SK-N-SH treated with all-trans-retinoic acid at 6 μM for 48 hours (cell line): ENCODE measurements around the gene SPON1.
A peak's percentile ranks its signal among the peaks of the same experiment; 100 is the strongest.
"Not testable (repeated sequence)": the region's sequence is repeated elsewhere in the genome, so short reads cannot be mapped to it uniquely, and the experiment has no call there.

ENCODE experiments used
- ATAC-seq: fragments of 200-7000 bp; cut with Tn5 transposase; 3 replicates; pipeline ENCODE4 v1.9.1; 2020; ENCODE audit warnings: mild to moderate bottlenecking, moderate library complexity
- ARNTL ChIP-seq: fragments of 450-650 bp; formaldehyde crosslinking; IDR thresholded peaks from 2 replicates; pipeline ENCODE4 v1.5.0; 2020; ENCODE audit warnings: low read depth, mild to moderate bottlenecking, moderate library complexity, borderline replicate concordance
- BACH2 ChIP-seq: fragments of 250-450 bp; sonication (Bioruptor Pico); IDR thresholded peaks from 2 replicates; pipeline ENCODE4 v1.9.0; 2021; ENCODE audit warnings: mild to moderate bottlenecking, borderline replicate concordance
- CREB5 ChIP-seq: fragments of 250-450 bp; sonication (Bioruptor Pico); IDR thresholded peaks from 2 replicates; pipeline ENCODE4 v1.5.1; 2020; ENCODE audit warnings: low read depth, mild to moderate bottlenecking, moderate library complexity
- CSRNP3 ChIP-seq: fragments of 250-450 bp; sonication (Bioruptor Pico); IDR thresholded peaks from 2 replicates; pipeline ENCODE4 v1.5.1; 2021; ENCODE audit warnings: mild to moderate bottlenecking, moderate library complexity
- ESRRG ChIP-seq: fragments of 250-450 bp; sonication (Bioruptor Pico); IDR thresholded peaks from 2 replicates; pipeline ENCODE4 v1.6.1; 2021; ENCODE audit warnings: mild to moderate bottlenecking
- GLIS3 ChIP-seq: fragments of 250-450 bp; sonication (Bioruptor Pico); IDR thresholded peaks from 2 replicates; pipeline ENCODE4 v1.5.0; 2020; ENCODE audit warnings: mild to moderate bottlenecking, moderate library complexity
- ISL1 ChIP-seq: fragments of 250-450 bp; sonication (Bioruptor Pico); IDR thresholded peaks from 2 replicates; pipeline ENCODE4 v2.1.2; 2022; ENCODE audit warnings: mild to moderate bottlenecking, moderate library complexity
- OSR1 ChIP-seq: fragments of 250-450 bp; sonication (Bioruptor Pico); IDR thresholded peaks from 2 replicates; pipeline ENCODE4 v1.8.0; 2022; ENCODE audit warnings: moderate library complexity, mild to moderate bottlenecking, inconsistent platforms
- PATZ1 ChIP-seq: fragments of 250-450 bp; sonication (Bioruptor Pico); IDR thresholded peaks from 2 replicates; pipeline ENCODE4 v1.8.0; 2020; ENCODE audit warnings: mild to moderate bottlenecking, moderate library complexity, borderline replicate concordance
- POU6F1 ChIP-seq: fragments of 250-450 bp; sonication (Bioruptor Pico); IDR thresholded peaks from 2 replicates; pipeline ENCODE4 v1.8.0; 2021; ENCODE audit warnings: low read depth, mild to moderate bottlenecking, moderate library complexity, borderline replicate concordance
- RARB ChIP-seq: fragments of 250-450 bp; sonication (Bioruptor Pico); IDR thresholded peaks from 2 replicates; pipeline ENCODE4 v1.8.0; 2021; ENCODE audit warnings: mild to moderate bottlenecking, moderate library complexity
- SNAI2 ChIP-seq: fragments of 250-450 bp; sonication (Bioruptor Pico); IDR thresholded peaks from 2 replicates; pipeline ENCODE4 v1.5.0; 2020; ENCODE audit warnings: mild to moderate bottlenecking, moderate library complexity
- TCF4 ChIP-seq: fragments of 250-450 bp; sonication (Bioruptor Pico); IDR thresholded peaks from 2 replicates; pipeline ENCODE4 v1.8.0; 2021; ENCODE audit warnings: mild to moderate bottlenecking, moderate library complexity, borderline replicate concordance
- TOX ChIP-seq: fragments of 250-450 bp; sonication (Bioruptor Pico); IDR thresholded peaks from 2 replicates; pipeline ENCODE4 v1.8.0; 2021; ENCODE audit warnings: mild to moderate bottlenecking, moderate library complexity, borderline replicate concordance
- TSHZ2 ChIP-seq: fragments of 250-450 bp; sonication (Bioruptor Pico); IDR thresholded peaks from 2 replicates; pipeline ENCODE4 v1.5.0; 2020; ENCODE audit warnings: mild to moderate bottlenecking, moderate library complexity
- ZC3H10 ChIP-seq: fragments of 250-450 bp; sonication (Bioruptor Pico); IDR thresholded peaks from 2 replicates; pipeline ENCODE4 v1.5.1; 2021; ENCODE audit warnings: mild to moderate bottlenecking, moderate library complexity
- ZFP3 ChIP-seq: fragments of 250-450 bp; sonication (Bioruptor Pico); IDR thresholded peaks from 2 replicates; pipeline ENCODE4 v1.5.0; 2020; ENCODE audit warnings: mild to moderate bottlenecking, moderate library complexity
- ZFP30 ChIP-seq: fragments of 450-650 bp; formaldehyde crosslinking; IDR thresholded peaks from 2 replicates; pipeline ENCODE4 v1.5.0; 2022; ENCODE audit warnings: mild to moderate bottlenecking, moderate library complexity
- ZNF70 ChIP-seq: fragments of 450-650 bp; formaldehyde crosslinking; IDR thresholded peaks from 2 replicates; pipeline ENCODE4 v1.5.0; 2020; ENCODE audit warnings: mild to moderate bottlenecking, moderate library complexity
- ZNF8 ChIP-seq: fragments of 450-650 bp; formaldehyde crosslinking; IDR thresholded peaks from 2 replicates; pipeline ENCODE4 v1.5.0; 2020; ENCODE audit warnings: mild to moderate bottlenecking, moderate library complexity

The SPON1 gene

GRCh38 chr11:14029971-14030920 is 67.7 kb downstream of the SPON1 start:
- TF ChIP-seq ARNTL (CRISPR knock-in tag) (no peak), OSR1 (no peak), ISL1 (peak; percentile 83), ZFP30 (CRISPR knock-in tag) (no peak), GLIS3 (no peak), POU6F1 (no peak), CSRNP3 (CRISPR knock-in tag) (no peak), ESRRG (CRISPR knock-in tag) (no peak)
- no peak; the same call in 2 of the 3 replicates for ATAC-seq

- ATAC-seq, result not testable (repeated sequence)
Measured at GRCh38 chr11:14035526-14035925, 73.0 kb downstream of the SPON1 start.

- no peak for TF ChIP-seq OSR1
- TF ChIP-seq ZFP3, result no peak
- TF ChIP-seq TOX, result no peak
- no peak for TF ChIP-seq RARB (CRISPR knock-in tag)
- no peak for TF ChIP-seq ARNTL (CRISPR knock-in tag)
- no peak for TF ChIP-seq CSRNP3 (CRISPR knock-in tag)
- TF ChIP-seq ESRRG (CRISPR knock-in tag), result no peak
- TF ChIP-seq ZFP30 (CRISPR knock-in tag), result no peak
- no peak for TF ChIP-seq POU6F1
- TF ChIP-seq ZNF70 (CRISPR knock-in tag), result no peak
- no peak for TF ChIP-seq PATZ1
- ATAC-seq, result no peak
Measured at GRCh38 chr11:14036469-14036868, 73.9 kb downstream of the SPON1 start.

- no peak for ATAC-seq
- TF ChIP-seq SNAI2 (CRISPR knock-in tag) (no peak), ISL1 (no peak), OSR1 (no peak), ZNF70 (CRISPR knock-in tag) (no peak), BACH2 (CRISPR knock-in tag) (no peak), TCF4 (no peak), ARNTL (CRISPR knock-in tag) (no peak), TOX (no peak), ZC3H10 (no peak), PATZ1 (no peak), ZNF8 (CRISPR knock-in tag) (no peak), TSHZ2 (CRISPR knock-in tag) (no peak), ZFP3 (no peak), CREB5 (CRISPR knock-in tag) (no peak), ESRRG (CRISPR knock-in tag) (no peak)
Measured at GRCh38 chr11:14041040-14041439, 78.5 kb downstream of the SPON1 start.
